SK-N-SH (cell line): ENCODE data around the gene TMEM191C.
"Not testable (repeated sequence)": the region's sequence is repeated elsewhere in the genome, so short reads cannot be mapped to it uniquely, and the experiment has no call there.

Experiments
- CHD2 ChIP-seq: fragments of 150-350 bp; IDR thresholded peaks from 2 replicates; pipeline ENCODE4 v1.6.1; 2018; ENCODE audit warnings: low read length; ENCODE audit not compliant: partially characterized antibody
- CTCF ChIP-seq: fragments of 200-600 bp; sonication (generic); IDR thresholded peaks from 2 replicates; pipeline ENCODE4 v1.6.1; 2017; ENCODE audit warnings: antibody characterized with exemption, mild to moderate bottlenecking, moderate library complexity
- EP300 ChIP-seq, 2 experiments: IDR thresholded peaks; 2 replicates each; pipeline versions ENCODE4 v1.4.0 to v1.6.1; 2012; ENCODE audit warnings: borderline replicate concordance in 1 of 2, low read depth in 1 of 2, low read length in 1 of 2
- GABPA ChIP-seq: IDR thresholded peaks from 2 replicates; pipeline ENCODE4 v1.4.0; 2012; ENCODE audit warnings: low read depth, mild to moderate bottlenecking
- MAX ChIP-seq: IDR thresholded peaks from 2 replicates; pipeline ENCODE4 v1.4.0; 2012; ENCODE audit warnings: low read depth
- PBX3 ChIP-seq: IDR thresholded peaks from 2 replicates; pipeline ENCODE4; 2012
- POLR2AphosphoS5 ChIP-seq: IDR thresholded peaks from 2 replicates; pipeline ENCODE4 v1.6.1; 2012; ENCODE audit warnings: low read depth, low read length
- RAD21 ChIP-seq: IDR thresholded peaks from 2 replicates; pipeline ENCODE4 v1.6.1; 2012; ENCODE audit warnings: mild to moderate bottlenecking, low read length
- REST ChIP-seq: IDR thresholded peaks from 2 replicates; pipeline ENCODE4 v1.6.1; 2012; ENCODE audit warnings: mild to moderate bottlenecking, low read depth, low read length, moderate library complexity
- TCF12 ChIP-seq: IDR thresholded peaks from 2 replicates; pipeline ENCODE4 v1.4.0; 2012
- USF2 ChIP-seq: fragments of 150-350 bp; IDR thresholded peaks from 2 replicates; pipeline ENCODE4 v1.6.1; 2017; ENCODE audit warnings: antibody characterized with exemption, low read length, low read depth, borderline replicate concordance
- YY1 ChIP-seq: IDR thresholded peaks from 2 replicates; pipeline ENCODE4 v1.4.0; 2012; ENCODE audit warnings: low read depth, mild to moderate bottlenecking
- ZBTB33 ChIP-seq: IDR thresholded peaks from 2 replicates; pipeline ENCODE4 v1.4.0; 2012; ENCODE audit warnings: low read depth, borderline replicate concordance

- TF ChIP-seq CTCF; PBX3; POLR2AphosphoS5; TCF12; USF2; MAX; CHD2; YY1; REST; EP300 (IDR thresholded peaks at IDR 0.05; ENCODE audit: borderline replicate concordance in 1 of 2, low read depth in 1 of 2, low read length in 1 of 2); ZBTB33; GABPA; RAD21: not testable (repeated sequence)
Measured at GRCh38 chr22:21498489-21498888, 31.3 kb downstream of the TMEM191C start.
